ENCODE results near the gene USP5. TPM values are rescaled to one million over a fixed set of nuclear protein-coding genes. Genes with fewer than 3 reads are reported as not detected.
"Not testable (repeated sequence)": the region's sequence is repeated elsewhere in the genome, so short reads cannot be mapped to it uniquely, and the experiment has no call there.

Gene USP5
- polyA plus RNA-seq, 3 donors = 55.0 to 70.2 (median 58.4) TPM

DNA sequence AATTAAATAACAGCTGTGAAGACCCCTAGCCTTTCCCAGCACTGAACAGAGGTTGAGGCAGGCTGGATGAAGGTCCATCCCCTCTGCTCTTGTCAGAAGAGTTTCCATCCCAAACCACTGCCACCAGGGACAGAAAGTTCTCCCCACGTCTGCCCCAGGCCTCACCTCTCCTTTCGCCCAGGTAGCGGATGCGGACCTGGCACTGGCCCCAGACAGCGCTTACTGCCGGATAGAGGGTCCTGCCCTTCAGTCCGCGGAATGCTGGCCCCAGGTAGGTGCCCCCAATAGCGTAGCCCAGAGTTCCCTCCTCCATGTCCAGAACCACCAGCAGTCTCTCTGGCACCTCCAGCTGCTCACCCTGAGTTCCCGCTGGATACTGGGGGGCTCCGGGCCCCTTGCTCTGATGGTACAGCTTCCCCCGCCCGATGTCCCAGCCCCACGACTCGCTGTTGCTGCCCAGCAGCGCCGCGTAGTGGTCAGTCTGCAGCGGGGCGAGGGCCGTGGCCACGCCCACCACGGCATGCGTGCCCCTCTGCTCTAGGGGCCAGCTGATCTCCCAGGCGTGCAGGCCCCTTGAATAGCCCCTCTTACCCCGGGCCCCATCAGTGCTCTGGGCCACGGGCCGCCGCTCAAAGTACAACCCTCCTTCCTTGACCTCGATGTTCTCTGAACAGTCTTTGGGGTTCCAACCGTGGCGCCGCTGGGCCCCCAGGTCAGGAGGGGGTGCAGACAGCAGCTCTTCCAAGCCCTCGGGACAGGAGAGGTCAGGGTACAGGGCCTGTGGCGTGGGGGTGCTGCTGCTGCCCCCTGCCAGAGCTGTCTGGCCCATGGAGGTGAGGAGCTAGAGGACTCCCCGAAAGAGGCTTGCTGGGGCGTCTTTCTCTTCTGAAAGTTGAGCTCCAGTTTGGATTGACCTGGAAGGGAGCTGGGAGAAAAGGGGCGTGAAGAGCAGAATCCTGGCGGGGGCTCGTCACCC, 20.4 kb downstream of the USP5 start:
- DNase-seq (ENCODE audit: extremely low read depth in 1 of 11, low read depth in 9 of 11, low spot score in 4 of 11) = peak in 9 of 11 donors; percentile 53 to 83 (median 76)

DNA sequence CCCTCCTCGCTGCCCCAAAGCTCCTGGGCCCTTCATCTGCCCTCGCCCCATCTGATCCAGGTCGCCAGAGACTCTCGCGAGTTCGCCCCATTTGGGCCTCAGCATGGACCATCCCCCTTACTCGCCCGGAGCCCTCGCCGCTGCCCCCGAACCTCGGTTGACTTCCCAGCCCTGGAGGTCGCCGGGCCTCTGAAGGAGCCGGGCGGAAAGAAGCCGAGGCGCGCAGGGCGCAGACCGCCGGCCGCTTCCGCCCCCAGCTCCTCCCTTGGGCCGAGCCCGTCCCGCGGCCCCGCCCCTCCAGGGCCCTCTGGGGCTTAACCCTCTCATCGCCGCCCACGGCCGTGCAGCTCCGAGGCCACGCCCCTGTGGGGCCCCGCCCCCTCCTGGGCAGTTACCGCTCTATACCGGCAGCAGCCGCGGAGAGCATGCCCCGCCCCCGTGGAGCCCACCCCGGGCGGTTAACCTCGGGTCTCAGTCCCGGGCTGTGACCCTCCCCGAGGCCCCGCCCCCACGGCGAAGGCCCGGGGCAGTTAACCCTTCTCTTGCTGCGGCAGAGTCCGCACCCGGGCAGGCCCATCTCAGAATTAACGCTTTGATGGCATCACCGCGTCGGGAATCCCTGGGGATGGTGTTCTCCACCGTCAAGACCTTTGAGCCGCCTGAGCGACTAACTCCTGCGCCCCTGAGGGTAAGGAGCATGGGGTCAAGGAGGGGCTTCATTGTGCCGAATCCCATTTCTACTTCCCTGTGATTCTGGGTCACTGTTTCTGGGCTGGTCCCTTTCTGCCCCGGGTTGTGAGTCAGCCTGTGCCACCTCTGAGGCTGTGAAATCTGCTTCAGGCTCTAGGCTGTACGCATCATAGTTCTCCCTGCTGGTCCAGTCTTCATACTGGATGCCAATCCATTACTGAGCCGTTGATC, 21.4 kb downstream of the USP5 start, which contains the start of gene SPSB2:
SPSB2 (minus strand) TSS at position 210 of the 921 bp plus-strand sequence. CDS start 402 bp downstream, outside the sequence.
- DNase-seq (ENCODE audit: extremely low read depth in 1 of 11, low read depth in 9 of 11, low spot score in 4 of 11) = peak; percentile 93 to 99 (median 97)

DNA sequence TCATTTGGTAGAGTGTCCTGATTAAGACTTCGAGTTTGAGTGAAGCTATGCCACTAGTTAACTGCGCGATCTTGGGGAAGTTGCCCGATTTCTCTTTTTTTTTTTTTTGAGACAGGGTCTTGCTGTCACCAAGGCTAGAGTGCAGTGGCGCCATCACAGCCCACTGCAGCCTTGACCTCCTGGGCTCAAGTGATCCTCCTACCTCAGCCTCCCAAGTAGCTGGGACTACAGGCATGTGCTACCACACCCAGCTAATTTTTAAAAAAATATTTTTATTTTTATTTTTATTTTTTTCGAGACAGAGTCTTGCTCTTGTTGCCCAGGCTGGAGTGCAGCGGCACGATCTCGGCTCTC, 22.0 kb downstream of the USP5 start:
- DNase-seq (ENCODE audit: extremely low read depth in 1 of 11, low read depth in 9 of 11, low spot score in 4 of 11) = not testable (repeated sequence)

DNA sequence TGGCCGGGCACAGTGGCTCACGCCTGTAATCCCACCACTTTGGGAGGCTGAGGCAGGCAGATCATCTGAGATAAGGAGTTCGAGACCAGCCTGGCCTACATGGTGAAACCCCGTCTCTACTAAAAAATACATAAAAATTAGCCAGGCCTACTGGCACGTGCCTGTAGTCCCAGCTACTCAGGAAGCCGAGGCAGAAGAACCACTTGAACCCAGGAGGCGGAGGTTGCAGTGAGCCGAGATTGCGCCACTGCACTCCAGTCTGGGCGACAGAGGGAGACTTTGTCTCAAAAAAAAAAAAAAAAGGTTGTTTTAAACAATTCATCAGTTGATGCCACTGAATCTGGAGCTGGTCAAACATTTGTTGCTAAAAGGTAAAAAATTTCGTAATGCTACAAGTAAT, 27.9 kb downstream of the USP5 start:
- not testable (repeated sequence) for DNase-seq (ENCODE audit: extremely low read depth in 1 of 11, low read depth in 9 of 11, low spot score in 4 of 11)

DNA sequence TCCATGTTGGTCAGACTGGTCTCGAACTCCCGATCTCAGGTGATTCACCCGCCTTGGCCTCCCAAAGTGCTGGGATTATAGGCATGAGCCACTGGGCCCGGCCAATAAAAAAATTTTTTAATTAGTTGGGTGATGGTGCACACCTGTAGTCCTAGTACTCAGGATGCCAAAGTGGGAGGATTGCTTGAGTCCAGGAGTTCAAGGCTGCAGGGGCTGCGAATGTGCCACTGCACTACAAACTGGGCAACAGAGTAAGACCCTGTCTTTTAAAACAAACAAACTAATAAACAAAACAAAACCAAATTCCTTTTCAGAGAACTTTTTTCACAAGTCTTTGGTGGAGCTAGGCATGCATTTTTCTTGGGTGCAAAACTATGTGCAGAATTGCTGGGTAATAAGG, 31.3 kb downstream of the USP5 start:
- DNase-seq (ENCODE audit: extremely low read depth in 1 of 11, low read depth in 9 of 11, low spot score in 4 of 11) = no peak

DNA sequence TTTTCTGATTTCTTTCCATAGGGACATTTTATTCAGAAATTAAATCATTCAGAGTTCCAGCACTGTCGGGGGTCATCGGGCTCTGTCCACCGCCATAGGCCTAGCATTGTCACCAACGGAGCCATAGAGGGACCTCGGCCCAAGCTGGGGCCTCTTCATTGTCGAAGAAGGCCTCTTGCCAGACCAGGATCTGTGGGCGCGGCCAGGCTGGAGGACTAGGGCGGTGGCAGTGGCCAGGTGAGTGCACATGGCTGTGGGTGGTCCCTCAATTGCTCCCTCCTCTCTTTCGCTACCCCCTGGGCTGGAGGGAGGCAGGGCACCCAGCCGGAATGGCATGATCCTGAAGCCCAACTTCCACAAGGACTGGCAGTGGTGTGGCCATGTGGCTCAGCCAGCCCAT, 31.7 kb downstream of the USP5 start:
- DNase-seq (ENCODE audit: extremely low read depth in 1 of 11, low read depth in 9 of 11, low spot score in 4 of 11) = no peak

DNA sequence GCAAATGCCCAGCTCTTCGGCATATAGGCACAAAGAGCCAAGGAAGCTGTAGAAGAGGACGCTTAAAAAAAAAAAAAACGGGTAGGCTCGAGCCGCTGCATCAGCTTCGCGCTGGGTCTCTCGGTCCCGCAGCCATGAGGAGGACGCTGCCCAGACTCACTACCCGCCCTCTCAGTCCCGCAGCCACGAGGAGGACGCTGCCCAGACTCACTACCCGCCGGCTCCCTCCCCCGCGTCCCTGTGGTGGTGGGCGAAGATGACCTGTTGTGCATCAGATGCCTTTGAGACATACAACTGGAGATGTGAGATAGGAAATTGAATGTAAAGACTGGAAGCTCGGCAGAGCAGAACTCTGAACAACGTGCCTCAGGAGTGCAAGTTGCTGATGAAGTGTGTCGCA, 32.6 kb downstream of the USP5 start:
- DNase-seq (ENCODE audit: extremely low read depth in 1 of 11, low read depth in 9 of 11, low spot score in 4 of 11) = no peak

DNA sequence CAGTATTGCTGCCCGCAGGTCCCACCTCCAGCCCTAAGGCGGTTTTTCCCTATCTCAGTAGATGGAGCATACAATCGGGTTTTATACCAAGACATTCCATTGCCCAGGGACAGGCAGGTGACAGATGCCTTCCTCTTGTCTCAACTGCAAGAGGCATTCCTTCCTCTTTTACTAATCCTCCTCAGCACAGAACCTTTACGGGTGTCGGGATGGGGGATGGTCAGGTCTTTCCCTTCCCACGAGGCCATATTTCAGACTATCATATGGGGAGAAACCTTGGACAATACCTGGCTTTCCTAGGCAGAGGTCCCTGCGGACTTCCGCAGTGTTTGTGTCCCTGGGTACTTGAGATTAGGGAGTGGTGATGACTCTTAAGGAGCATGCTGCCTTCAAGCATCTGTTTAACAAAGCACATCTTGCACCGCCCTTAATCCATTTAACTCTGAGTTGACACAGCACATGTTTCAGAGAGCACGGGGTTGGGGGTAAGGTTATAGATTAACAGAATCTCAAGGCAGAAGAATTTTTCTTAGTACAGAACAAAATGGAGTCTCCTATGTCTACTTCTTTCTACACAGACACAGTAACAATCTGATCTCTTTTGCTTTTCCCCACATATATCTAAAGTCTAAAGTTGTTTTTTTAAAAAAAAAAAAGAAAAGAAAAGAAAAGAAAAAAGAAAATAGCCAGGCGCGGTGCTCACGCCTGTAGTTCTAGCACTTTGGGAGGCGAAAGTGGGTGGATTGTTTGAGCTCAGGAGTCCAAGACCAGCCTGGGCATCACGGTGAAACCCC, 34.5 kb downstream of the USP5 start:
- DNase-seq (ENCODE audit: extremely low read depth in 1 of 11, low read depth in 9 of 11, low spot score in 4 of 11) = not testable (repeated sequence)

DNA sequence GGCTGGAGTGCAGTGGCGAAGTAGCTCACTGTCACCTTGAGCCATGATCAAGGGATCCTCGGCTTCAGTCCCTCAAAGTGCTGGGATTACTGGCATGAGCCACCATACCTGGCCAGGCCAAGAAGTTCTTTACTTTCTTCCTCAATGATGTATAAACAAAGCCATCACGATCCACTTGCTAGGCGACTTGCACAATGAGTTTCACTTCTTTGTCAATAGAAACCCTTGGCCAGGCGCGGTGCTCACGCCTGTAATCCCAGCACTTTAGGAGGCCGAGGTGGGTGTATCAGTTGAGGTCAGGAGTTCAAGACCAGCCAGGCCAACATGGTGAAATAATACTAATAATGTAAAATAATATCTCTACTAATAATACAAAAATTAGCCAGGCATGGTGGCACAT, 35.5 kb downstream of the USP5 start:
- no peak for DNase-seq (ENCODE audit: extremely low read depth in 1 of 11, low read depth in 9 of 11, low spot score in 4 of 11)

DNA sequence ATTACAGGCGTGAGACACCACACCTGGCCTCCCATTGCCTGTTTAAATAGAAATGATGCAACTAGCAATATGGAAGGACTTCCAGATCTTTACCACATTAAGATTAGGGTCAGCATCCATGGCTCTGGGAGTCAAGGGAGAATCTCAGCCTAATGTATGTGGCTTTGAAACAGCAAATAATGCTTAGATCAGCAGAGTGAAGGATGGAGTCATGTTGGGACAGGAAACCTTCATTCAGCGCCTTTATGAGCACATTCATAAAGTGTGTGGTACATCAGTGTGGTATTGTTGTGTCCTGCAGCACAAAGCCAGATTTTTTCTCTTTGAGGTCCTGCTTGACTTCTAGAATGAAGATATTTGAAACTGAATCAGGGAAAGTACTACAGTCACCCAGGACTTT, 36.4 kb downstream of the USP5 start:
- DNase-seq (ENCODE audit: extremely low read depth in 1 of 11, low read depth in 9 of 11, low spot score in 4 of 11) = no peak

DNA sequence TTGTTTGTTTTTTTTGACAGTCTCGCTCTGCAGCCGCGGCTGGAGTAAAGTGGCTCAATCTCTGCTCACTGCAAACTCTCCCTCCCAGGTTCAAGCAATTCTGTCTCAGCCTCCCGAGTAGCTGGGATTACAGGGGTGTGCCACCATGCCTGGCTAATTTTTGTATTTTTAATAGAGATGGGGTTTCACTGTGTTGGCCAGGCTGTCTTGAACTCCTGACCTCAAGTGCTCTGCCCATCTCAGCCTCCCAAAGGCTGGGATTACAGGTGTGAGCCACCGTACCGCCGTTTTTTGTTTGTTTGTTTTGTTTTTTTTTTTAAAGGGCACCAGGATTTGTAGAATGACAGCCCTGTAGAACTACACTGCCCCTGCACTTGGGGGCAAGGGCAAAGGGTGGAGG, 36.8 kb downstream of the USP5 start:
- not testable (repeated sequence) for DNase-seq (ENCODE audit: extremely low read depth in 1 of 11, low read depth in 9 of 11, low spot score in 4 of 11)

DNA sequence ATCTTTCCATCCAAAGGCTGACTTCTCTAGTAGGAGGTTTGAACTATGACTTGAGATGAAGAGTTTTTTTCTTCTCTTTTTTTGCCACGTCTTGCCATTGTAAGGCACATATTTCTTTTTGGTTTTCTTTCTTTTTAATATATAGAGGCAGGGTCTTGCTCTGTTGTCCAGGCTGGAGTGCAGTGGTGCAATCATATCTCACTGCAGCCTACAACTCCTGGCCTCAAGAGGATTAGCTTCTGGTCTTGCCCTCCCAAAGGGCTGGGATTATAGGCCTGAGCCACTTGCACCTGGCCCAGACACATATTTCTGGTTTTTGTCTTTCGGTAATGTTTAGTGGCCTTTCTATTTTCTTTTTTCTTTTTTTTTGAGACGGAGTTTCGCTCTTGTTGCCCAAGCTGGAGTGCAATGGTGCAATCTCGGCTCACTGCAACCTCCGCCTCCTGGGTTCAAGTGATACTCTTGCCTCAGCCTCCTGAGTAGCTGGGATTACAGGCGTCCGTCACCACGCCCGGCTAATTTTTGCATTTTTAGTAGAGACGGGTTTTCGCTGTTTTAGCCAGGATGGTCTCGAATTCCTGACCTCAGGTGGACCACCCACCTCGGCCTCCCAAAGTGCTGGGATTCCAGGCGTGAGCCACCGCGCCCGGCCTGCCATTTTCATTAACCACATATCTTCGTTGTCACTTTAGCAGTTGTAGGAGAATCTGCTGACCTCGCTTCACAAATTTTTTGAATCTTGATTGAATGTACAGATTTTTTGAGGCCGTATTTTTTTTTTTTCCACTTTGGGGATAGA, 38.0 kb downstream of the USP5 start:
- DNase-seq (ENCODE audit: extremely low read depth in 1 of 11, low read depth in 9 of 11, low spot score in 4 of 11) = not testable (repeated sequence)

DNA sequence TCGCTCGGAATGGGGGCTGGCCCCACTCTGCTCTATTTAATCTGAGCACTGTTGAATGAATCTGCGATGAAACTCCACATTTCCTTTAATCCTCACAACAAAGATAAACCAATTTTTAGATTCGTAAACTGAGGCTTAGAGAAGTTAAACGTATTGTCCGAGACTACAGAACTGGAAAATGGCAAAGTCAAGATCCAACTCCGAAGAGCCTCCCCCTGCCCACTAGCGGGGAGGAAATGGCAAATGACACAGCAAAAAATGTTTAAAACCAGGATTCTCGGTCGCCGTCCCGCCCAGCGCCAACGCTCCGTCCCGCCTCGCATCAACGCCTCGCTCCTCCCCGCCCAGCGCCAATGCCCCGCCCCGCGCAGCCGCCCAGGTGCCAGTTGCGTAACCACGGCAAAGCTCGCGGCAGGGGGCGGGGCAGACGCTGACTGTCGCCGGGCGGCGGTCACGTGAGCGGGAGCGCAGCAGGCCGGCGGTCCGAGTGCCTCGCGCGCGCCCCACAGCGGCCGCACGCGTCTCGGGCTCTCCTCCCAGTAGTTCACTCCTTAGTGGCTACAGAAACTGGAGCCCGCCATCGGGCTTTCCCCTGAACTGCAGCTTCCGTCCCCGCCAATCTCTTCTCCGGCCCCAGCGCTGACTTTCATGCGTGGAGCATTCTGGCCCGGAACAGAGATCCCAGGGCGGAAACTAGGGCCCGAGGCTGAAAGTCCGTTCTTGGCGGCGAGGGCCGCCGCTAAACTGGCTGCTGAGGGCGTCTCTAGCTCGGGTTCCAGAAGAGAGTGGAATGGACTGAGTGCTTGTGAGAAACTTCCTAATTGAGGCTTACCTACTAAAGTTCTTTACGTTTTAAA, 39.1 kb downstream of the USP5 start:
- peak in 9 of 11 donors; percentile 88 to 99 (median 97) for DNase-seq (ENCODE audit: extremely low read depth in 1 of 11, low read depth in 9 of 11, low spot score in 4 of 11)

DNA sequence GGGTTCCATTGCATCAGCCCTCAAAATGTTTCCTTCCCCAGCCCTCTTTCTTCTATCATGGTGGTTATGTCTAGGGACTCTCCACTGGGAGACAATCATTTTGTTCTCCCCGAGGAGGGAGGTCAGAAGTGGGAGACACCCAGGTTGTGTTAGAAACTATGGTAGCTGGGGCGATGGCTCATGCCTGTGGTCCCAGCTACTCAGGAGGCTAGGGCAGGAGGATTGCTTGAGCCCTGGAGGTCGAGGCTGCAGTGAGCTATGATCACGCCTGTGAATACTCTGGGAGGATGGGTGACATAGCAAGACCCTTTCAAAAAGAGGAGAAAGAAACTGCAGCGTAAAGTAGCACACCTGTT, 39.7 kb downstream of the USP5 start:
- no peak for DNase-seq (ENCODE audit: extremely low read depth in 1 of 11, low read depth in 9 of 11, low spot score in 4 of 11)

DNA sequence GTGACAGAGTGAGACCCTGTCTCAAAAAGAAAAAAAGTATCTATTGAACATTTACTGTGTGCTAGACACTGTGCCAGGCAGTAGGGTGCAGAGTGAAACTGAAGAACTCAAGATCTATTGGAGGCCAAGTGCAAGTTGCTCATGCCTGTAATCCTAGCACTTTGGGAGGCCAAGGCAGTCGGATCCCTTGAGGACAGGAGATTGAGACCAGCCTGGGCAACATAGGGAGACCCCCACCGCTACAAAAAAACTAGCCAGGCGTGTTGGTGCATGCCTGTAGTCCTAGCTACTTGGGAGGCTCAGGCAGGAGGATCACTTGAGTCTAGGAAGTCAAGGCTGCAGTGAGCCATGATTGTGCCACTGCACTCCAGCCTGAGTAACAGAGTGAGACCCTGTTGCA, 40.7 kb downstream of the USP5 start:
- not testable (repeated sequence) for DNase-seq (ENCODE audit: extremely low read depth in 1 of 11, low read depth in 9 of 11, low spot score in 4 of 11)

DNA sequence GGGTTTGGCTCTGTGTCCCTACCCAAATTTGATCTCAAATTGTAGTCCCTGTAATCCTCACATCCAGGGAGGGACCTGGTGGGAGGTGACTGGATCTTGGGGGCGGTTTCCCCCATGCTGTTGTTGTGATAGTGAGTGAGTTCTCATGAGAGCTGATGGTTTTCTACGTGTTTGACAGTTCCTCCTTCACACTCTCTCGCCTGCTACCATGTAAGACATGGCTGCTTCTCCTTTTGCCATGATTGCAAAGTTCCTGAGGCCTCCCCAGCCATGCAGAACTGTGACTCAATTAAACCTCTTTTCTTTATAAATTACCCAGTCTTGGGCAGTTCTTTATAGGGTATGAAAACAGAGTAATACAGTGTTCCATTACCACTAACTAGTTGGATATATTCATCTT, 42.4 kb downstream of the USP5 start:
- DNase-seq (ENCODE audit: extremely low read depth in 1 of 11, low read depth in 9 of 11, low spot score in 4 of 11) = no peak

DNA sequence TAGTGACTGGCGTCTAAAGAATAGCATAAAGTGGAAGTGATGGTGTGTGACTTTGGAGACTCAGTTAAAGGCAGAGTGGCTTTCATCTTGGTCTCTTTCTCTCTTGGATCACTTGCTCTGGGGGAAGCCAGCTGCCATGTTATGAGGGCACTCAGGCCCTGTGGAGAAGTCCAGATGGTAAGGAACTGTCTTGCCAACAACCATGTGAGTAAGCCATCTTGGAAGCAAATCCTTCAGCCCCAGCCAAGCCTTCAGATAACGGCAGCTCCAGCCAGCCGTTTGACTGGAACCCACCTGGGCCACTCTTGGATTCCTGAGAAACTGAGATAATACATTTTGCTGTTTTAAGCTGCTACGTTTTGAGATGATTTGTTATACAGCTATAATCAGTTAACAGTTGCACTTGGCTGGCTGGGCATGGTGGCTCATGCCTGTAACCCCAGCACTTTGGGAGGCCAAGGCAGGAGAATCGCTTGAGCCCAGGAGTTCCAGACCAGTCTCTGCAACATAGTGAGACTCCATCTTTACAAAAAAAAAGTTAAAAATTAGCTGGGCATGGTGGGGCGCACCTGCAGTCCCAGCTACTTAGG, 45.0 kb downstream of the USP5 start:
- DNase-seq (ENCODE audit: extremely low read depth in 1 of 11, low read depth in 9 of 11, low spot score in 4 of 11) = no peak

Data from renal cortex interstitium (tissue), 11 donors.